Measurements from ENCODE around the gene DCLK1. TPM values are rescaled to one million over a fixed set of nuclear protein-coding genes. Genes with fewer than 3 reads are reported as not detected.

Gene DCLK1
- total and polyA plus RNA-seq, 4 donors = 0.04 to 0.56 (median 0.20) TPM

GRCh38 chr13:36059321-36059720 lies 71.9 kb downstream of the DCLK1 start:
- Histone ChIP-seq H3K36me3 (ENCODE audit: control insufficient read depth in 4 of 4, insufficient read depth in 3 of 4, low read depth in 1 of 4, low read length in 3 of 4) (no peaks in the 10 kb centered on the region), H3K4me3 (ENCODE audit: low read depth in 1 of 3, low read length in 3 of 3) (no peak overlapping the region), H3K27ac (ENCODE audit: low read depth in 1 of 2, low read length in 2 of 2) (no peak overlapping the region), H3K27me3 (ENCODE audit: control insufficient read depth in 4 of 4, insufficient read depth in 4 of 4, low read length in 3 of 4) (no peaks in the 10 kb centered on the region), H3K9ac (ENCODE audit: low read depth in 1 of 2, low read length in 2 of 2) (no peak overlapping the region), H3K4me1 (ENCODE audit: control insufficient read depth in 4 of 4, insufficient read depth in 4 of 4, low read length in 3 of 4) (no peaks in the 10 kb centered on the region), H3K9me3 (ENCODE audit: control insufficient read depth in 4 of 4, low read length in 3 of 4) (no peaks in the 10 kb centered on the region)
- DNase-seq (ENCODE audit: low spot score) = no peak
- TF ChIP-seq HNF4A (conservative IDR thresholded peaks at IDR 0.05) = no peak
- no peak for TF ChIP-seq FOXA1 (IDR thresholded peaks at IDR 0.05)
- no peak for TF ChIP-seq REST (IDR thresholded peaks at IDR 0.05)
- no peak for TF ChIP-seq JUND (IDR thresholded peaks at IDR 0.05)
- TF ChIP-seq NR2F2 (IDR thresholded peaks at IDR 0.05) = no peak
- no peak for TF ChIP-seq YY1 (IDR thresholded peaks at IDR 0.05)
- no peak for TF ChIP-seq MAX (IDR thresholded peaks at IDR 0.05)
- no peak for TF ChIP-seq SP1 (IDR thresholded peaks at IDR 0.05)
- TF ChIP-seq RAD21 (IDR thresholded peaks at IDR 0.05) = no peak
- no peak for TF ChIP-seq GABPA (IDR thresholded peaks at IDR 0.05 in 1 of 2, conservative IDR thresholded peaks at IDR 0.05 in 1 of 2)
- no peak for TF ChIP-seq TAF1 (conservative IDR thresholded peaks at IDR 0.05)
- no peak for TF ChIP-seq RXRA (IDR thresholded peaks at IDR 0.05)
- no peak for TF ChIP-seq FOXA2 (IDR thresholded peaks at IDR 0.05)
- no peak for TF ChIP-seq ATF3 (IDR thresholded peaks at IDR 0.05)
- TF ChIP-seq ZBTB33 (IDR thresholded peaks at IDR 0.05) = no peak
- no peak for TF ChIP-seq EGR1 (IDR thresholded peaks at IDR 0.05; ENCODE audit: low read depth in 2 of 2)
- no peak for TF ChIP-seq HNF4G (IDR thresholded peaks at IDR 0.05)
- WGBS = 66% methylated on average over 1 of the region's 1 CpG

GRCh38 chr13:36058116-36058515 lies 73.1 kb downstream of the DCLK1 start:
- H3K4me1 ChIP-seq (ENCODE audit: control insufficient read depth in 4 of 4, insufficient read depth in 4 of 4, low read length in 3 of 4) = no peaks in the 10 kb centered on the region
- no peaks in the 10 kb centered on the region for H3K27me3 ChIP-seq (ENCODE audit: control insufficient read depth in 4 of 4, insufficient read depth in 4 of 4, low read length in 3 of 4)
- H3K9ac ChIP-seq (ENCODE audit: low read depth in 1 of 2, low read length in 2 of 2) = no peak overlapping the region
- no peak for DNase-seq (ENCODE audit: low spot score)
- no peaks in the 10 kb centered on the region for H3K9me3 ChIP-seq (ENCODE audit: control insufficient read depth in 4 of 4, low read length in 3 of 4)
- H3K36me3 ChIP-seq (ENCODE audit: control insufficient read depth in 4 of 4, insufficient read depth in 3 of 4, low read depth in 1 of 4, low read length in 3 of 4) = no peaks in the 10 kb centered on the region
- no peak for TF ChIP-seq FOXA2 (IDR thresholded peaks at IDR 0.05)
- TF ChIP-seq ZBTB33 (IDR thresholded peaks at IDR 0.05) = no peak
- H3K27ac ChIP-seq (ENCODE audit: low read depth in 1 of 2, low read length in 2 of 2) = no peak overlapping the region
- no peak overlapping the region for H3K4me3 ChIP-seq (ENCODE audit: low read depth in 1 of 3, low read length in 3 of 3)
- WGBS = 55% methylated on average over 2 of the region's 2 CpGs
